HepG2 (cell line): Measurements from ENCODE around the gene SPACDR. TPM values are rescaled to one million over a fixed set of nuclear protein-coding genes. Genes with fewer than 3 reads are reported as not detected.
A peak's percentile ranks its signal among the peaks of the same experiment; 100 is the strongest.

Source experiments
- ISX ChIP-seq: sonication (generic); formaldehyde crosslinking; conservative IDR thresholded peaks from 2 replicates; pipeline ENCODE4 v1.5.0; 2020; ENCODE audit warnings: missing genetic modification reagents
- NONO ChIP-seq, 2 experiments: fragments of 450-650 bp in 1 of 2; sonication (generic) in 1 of 2; formaldehyde crosslinking in 1 of 2; IDR thresholded peaks in 1 of 2; conservative IDR thresholded peaks in 1 of 2; 2 replicates each; pipeline versions ENCODE4 v1.6.1 to v1.8.0; 2017 to 2022; ENCODE audit warnings: mild to moderate bottlenecking in 1 of 2, missing genetic modification reagents in 1 of 2, moderate library complexity in 1 of 2
- POGK ChIP-seq: sonication (generic); formaldehyde crosslinking; conservative IDR thresholded peaks from 2 replicates; pipeline ENCODE4 v1.8.0; 2022; ENCODE audit warnings: mild to moderate bottlenecking, moderate library complexity, missing genetic modification reagents
- RERE ChIP-seq: IDR thresholded peaks from 2 replicates; pipeline ENCODE4 v1.6.1; 2016; ENCODE audit warnings: low read depth, missing genetic modification reagents, missing compliant biosample characterization
- TEAD2 ChIP-seq: sonication (generic); formaldehyde crosslinking; IDR thresholded peaks from 2 replicates; pipeline ENCODE4 v1.9.0; 2021; ENCODE audit warnings: missing genetic modification reagents
- ZBTB38 ChIP-seq: sonication (generic); formaldehyde crosslinking; IDR thresholded peaks from 2 replicates; pipeline ENCODE4 v1.5.1; 2020; ENCODE audit warnings: mild to moderate bottlenecking, missing genetic modification reagents
- ZMAT5 ChIP-seq: sonication (generic); formaldehyde crosslinking; IDR thresholded peaks from 2 replicates; pipeline ENCODE4 v1.5.0; 2020; ENCODE audit warnings: mild to moderate bottlenecking, low read depth, missing genetic modification reagents, borderline replicate concordance
- ZNF451 ChIP-seq: sonication (generic); formaldehyde crosslinking; IDR thresholded peaks from 2 replicates; pipeline ENCODE4 v1.5.0; 2020; ENCODE audit warnings: mild to moderate bottlenecking, missing genetic modification reagents
- ZNF557 ChIP-seq: sonication (generic); formaldehyde crosslinking; IDR thresholded peaks from 2 replicates; pipeline ENCODE4 v1.4.0; 2020; ENCODE audit warnings: missing genetic modification reagents
- ZNF570 ChIP-seq: sonication (generic); formaldehyde crosslinking; IDR thresholded peaks from 2 replicates; pipeline ENCODE4 v1.4.0; 2020; ENCODE audit warnings: mild to moderate bottlenecking, missing genetic modification reagents, borderline replicate concordance
- ZNF598 ChIP-seq: sonication (generic); formaldehyde crosslinking; IDR thresholded peaks from 2 replicates; pipeline ENCODE4 v1.5.1; 2020; ENCODE audit warnings: mild to moderate bottlenecking, missing genetic modification reagents, borderline replicate concordance
- ZNF639 ChIP-seq: conservative IDR thresholded peaks from 2 replicates; pipeline ENCODE4 v1.6.1; 2018; ENCODE audit warnings: missing genetic modification reagents
- polyA plus RNA-seq, 8 experiments: library from polyadenylated mRNA; depleted of rRNA in 3 of 8; stranded (reverse) in 7 of 8; unstranded in 1 of 8; fragments of >200 nt; fragmentation: Illumina TruSeq in 4 of 8; extraction: Trizol in 4 of 8; gene quantifications; 2 replicates each; pipeline versions ENCODE4 v1.2.1 to v1.2.3, GENCODE V29; 2011 to 2016; ENCODE audit warnings: low read depth in 4 of 8, missing spikeins in 1 of 8, mixed read lengths in 1 of 8; ENCODE audit not compliant: insufficient read depth in 1 of 8
- total RNA-seq, 5 experiments: library from RNA; depleted of rRNA; stranded (reverse); fragments of >200 nt; fragmentation: Illumina TruSeq; extraction: Trizol; gene quantifications; 2 replicates each; pipeline ENCODE4 v1.2.3, GENCODE V29; 2016; ENCODE audit warnings: low read depth in 1 of 5
- TF ChIP-seq, protein P1 (sequence below): sonication (generic); formaldehyde crosslinking; conservative IDR thresholded peaks from 2 replicates; pipeline ENCODE4 v1.4.0; 2020; ENCODE audit warnings: missing genetic modification reagents
- TF ChIP-seq, protein P2 (sequence below): sonication (generic); formaldehyde crosslinking; IDR thresholded peaks from 2 replicates; pipeline ENCODE4 v1.9.0; 2021; ENCODE audit warnings: missing genetic modification reagents, mild to moderate bottlenecking, borderline replicate concordance

SPACDR gene
- total and polyA plus RNA-seq, 2 of the 13 experiments (the other 11 are each of a cell fraction or from before 2014, with no cell fraction given): 0.41 TPM; not detected in 1

GRCh38 chr7:100428199-100428966 is 35.7 kb downstream of the SPACDR start, which contains the start of gene ZCWPW1 (continued):
- TF ChIP-seq, protein P1, sequence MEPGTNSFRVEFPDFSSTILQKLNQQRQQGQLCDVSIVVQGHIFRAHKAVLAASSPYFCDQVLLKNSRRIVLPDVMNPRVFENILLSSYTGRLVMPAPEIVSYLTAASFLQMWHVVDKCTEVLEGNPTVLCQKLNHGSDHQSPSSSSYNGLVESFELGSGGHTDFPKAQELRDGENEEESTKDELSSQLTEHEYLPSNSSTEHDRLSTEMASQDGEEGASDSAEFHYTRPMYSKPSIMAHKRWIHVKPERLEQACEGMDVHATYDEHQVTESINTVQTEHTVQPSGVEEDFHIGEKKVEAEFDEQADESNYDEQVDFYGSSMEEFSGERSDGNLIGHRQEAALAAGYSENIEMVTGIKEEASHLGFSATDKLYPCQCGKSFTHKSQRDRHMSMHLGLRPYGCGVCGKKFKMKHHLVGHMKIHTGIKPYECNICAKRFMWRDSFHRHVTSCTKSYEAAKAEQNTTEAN (CRISPR knock-in tag): 0 out of 2 replicates have a peak, but pooled peaks have one; percentile 40
- TF ChIP-seq ZNF598 (CRISPR knock-in tag): peak; percentile 95
- no peak for TF ChIP-seq NONO (IDR thresholded peaks at IDR 0.05)
- TF ChIP-seq NONO (CRISPR knock-in tag; conservative IDR thresholded peaks at IDR 0.05): peak; percentile 86
- peak; percentile 76; the same call in 1 of the 2 replicates for TF ChIP-seq TEAD2 (CRISPR knock-in tag)
- TF ChIP-seq ZNF557 (CRISPR knock-in tag): peak; percentile 93; the same call in 1 of the 2 replicates
- TF ChIP-seq ZMAT5 (CRISPR knock-in tag): no peak
- TF ChIP-seq POGK (CRISPR knock-in tag): peak; percentile 92
- TF ChIP-seq, protein P2, sequence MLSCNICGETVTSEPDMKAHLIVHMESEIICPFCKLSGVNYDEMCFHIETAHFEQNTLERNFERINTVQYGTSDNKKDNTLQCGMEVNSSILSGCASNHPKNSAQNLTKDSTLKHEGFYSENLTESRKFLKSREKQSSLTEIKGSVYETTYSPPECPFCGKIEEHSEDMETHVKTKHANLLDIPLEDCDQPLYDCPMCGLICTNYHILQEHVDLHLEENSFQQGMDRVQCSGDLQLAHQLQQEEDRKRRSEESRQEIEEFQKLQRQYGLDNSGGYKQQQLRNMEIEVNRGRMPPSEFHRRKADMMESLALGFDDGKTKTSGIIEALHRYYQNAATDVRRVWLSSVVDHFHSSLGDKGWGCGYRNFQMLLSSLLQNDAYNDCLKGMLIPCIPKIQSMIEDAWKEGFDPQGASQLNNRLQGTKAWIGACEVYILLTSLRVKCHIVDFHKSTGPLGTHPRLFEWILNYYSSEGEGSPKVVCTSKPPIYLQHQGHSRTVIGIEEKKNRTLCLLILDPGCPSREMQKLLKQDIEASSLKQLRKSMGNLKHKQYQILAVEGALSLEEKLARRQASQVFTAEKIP (CRISPR knock-in tag): no peak
- TF ChIP-seq ZNF570 (CRISPR knock-in tag): no peak
- TF ChIP-seq ZBTB38 (CRISPR knock-in tag): peak; percentile 98
- TF ChIP-seq RERE (CRISPR knock-in tag): 0 out of 2 replicates have a peak, but pooled peaks have one; percentile 32
- peak; percentile 92; the same call in 1 of the 2 replicates for TF ChIP-seq ISX (CRISPR knock-in tag)
- peak; percentile 86; the same call in 1 of the 2 replicates for TF ChIP-seq ZNF639 (CRISPR knock-in tag)
- peak; percentile 20; the same call in 1 of the 2 replicates for TF ChIP-seq ZNF451 (CRISPR knock-in tag)
